HG03521 (cell line): ENCODE data around the gene CCL1.

ENCODE experiments used
- ATAC-seq: cut with Tn5 transposase; IDR thresholded peaks from one replicate; pipeline ENCODE4 v1.9.1; 2021; ENCODE audit warnings: mild to moderate bottlenecking, moderate library complexity; ENCODE audit not compliant: unreplicated experiment

Gene CCL1

DNA sequence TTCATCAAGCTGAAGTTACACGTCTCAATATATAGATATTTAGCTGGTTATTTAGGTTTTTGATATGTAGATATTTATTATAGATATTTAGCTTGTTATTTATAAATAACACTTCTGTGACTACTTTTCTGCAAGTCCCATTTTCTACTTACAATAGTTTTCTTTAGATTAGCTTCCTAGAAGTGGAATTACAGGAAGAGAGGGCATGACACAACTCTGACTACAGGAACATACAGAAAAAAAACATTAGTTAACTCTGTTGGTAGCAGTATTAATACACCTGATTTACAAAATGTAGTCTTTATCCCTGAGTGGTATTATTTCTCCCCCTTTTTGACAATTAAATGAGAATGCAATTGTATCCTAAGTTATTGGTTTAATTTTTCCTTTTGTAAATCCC is 21.2 kb upstream of the CCL1 start:
- ATAC-seq: no peak

DNA sequence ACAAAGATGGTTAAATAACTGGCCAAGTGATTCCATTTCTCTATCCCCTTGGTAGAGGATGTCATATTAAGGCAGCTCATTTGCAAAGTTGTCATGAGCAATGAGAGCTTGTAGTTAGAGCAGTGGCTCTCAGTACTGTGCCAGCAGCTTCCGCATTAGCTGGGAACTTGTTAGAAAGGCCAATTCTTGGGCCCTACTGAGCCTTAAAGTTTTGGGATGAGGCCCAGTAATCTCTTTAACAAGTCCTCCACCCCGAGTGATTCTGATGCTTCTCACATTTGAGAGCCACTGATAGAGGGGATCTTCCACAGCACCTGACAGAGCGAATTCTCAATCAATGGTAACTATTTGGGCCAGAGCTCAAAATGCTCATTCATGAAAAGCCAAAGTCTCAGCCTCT is 20.2 kb upstream of the CCL1 start:
- no peak for ATAC-seq

- no peak for ATAC-seq
Observed at GRCh38 chr17:34382621-34383124, 19.6 kb upstream of the CCL1 start.

DNA sequence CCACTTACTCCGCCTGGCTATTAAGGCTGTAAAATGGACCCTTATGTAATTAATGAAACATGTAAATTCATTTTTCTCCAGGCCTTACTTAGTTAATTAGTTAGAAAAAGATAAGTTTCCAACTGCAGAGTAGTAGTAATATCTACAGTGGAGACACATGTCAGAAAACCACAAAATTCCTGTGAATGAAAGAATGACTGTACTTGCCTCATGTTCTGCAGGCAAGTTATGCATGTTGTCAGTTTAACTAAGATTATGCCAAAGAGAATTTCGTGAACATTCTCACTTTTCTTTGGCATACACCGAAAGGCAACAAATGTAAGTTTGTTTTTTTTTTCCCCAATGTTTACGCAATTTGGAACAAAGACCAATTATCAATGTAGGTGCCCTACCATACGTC is 16.8 kb upstream of the CCL1 start:
- ATAC-seq: no peak

DNA sequence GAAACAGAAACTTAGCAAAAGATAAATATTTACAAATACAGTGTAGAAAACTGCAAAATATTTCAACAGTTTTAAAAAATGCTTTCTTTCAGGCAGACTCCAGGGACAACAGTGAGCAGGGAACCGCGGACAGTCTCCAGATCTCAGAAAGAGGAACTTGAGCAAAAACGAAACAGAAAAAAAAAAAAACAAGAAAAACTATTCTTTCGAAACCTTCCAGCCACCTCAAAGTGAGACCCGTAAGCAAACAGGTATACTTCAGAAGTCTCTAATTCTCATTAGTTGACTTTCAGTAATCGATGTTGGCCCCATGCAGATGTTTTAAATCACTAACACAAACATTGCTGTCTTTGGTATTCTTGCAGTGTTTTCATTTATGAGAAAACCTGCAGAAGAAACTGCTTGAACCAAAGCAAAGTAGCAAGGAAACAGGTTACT is 15.7 kb upstream of the CCL1 start:
- ATAC-seq: peak; percentile 69

DNA sequence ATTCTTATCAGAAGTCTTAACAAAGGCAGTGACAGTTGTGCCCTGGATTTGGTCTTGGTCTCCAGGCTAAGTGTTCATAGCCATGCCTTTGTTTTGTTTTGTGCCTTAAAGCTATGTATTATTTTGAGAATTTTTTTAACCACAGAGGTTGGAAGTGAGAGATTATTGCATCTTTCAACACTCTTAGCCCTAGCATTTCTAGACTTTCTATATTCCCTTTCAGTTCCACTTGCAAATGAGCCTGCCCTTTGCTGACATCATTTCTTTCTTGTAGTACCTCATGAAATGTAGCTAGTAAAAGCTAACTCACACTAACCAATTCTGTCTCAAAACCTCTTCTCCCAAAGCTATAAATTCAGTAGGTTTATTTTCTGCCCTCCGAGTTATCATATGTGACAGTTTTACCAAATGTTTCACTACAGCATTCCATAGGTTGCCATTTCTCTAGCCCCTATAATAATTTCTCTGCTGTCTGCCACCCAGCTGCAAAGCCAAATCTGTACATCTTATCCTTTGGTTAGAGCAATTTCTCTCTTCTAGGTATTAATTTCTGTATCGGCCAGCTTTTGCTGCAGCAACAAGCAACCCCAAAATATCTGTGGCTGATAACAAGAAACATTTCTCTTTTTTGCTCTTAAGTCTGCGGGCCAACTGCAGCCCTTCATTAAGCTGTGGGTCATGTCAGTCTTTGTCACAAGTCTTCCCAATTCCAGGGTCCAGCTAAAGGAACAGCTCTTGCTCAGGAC is 14.2 kb upstream of the CCL1 start:
- ATAC-seq: no peak

DNA sequence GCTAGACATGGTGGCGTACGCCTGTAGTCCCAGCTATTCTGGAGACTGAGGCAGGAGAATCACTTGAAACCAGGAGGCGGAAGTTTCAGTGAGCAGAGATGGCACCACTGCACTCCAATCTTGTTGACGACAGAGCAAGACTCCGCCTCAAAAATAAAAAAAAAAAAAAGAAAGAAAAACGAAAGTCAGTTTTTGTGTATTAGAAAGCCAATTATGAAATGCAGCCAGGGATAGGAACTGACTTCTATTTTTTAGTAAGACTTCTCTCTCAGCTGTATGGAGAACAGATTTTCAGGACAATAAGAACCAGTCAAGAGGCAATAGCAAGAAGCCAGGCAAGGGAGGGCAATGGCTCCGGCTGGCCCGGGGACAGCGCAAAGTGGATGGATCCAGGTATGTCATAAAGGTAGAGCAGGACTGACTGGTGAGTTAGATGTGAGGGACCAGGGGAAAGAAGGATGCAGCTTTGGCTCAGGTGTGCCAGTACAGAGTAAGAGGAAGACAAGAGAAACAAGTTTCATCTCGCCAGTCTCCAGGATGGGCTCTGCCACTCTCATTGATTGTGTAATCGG is 12.5 kb upstream of the CCL1 start:
- no peak for ATAC-seq

DNA sequence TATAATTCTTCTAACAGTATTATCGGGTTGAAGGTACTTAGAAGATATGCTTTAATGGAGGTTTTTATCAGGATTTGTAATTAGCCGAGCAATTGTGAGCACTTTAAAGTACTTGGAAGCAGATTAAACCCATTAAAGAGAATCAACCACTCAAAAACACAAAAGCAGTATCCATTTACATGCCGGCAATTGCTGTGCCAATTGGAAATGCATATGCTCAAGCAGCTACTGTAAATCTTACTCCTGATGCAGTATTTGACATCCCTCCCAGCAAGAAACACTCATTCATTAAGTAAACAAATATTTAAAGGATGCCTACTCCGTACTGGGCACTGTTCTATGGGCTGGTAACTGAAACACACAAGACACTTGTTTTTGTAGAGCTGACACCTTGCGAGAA is 11.4 kb upstream of the CCL1 start:
- no peak for ATAC-seq

GRCh38 chr17:34371405-34372100 is 8.5 kb upstream of the CCL1 start:
- no peak for ATAC-seq

DNA sequence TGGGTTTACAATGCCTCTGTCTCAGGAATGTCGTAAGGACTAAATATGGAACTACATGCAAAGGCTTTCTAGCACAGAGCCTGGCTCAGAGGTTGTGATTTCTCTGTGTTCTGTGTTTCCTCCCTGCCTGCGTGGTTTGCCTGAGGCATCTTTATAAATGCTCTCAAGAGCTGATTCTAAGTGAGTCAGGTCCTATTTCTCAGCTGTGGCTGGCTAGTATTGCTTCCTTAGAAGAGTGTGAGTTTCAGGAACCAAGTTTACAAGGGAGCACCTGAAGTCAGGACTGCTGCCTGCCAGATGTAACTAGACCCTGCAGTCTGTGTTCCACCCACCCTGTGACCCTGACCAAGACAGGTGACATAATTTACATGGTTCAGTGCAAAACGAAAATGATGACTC is 8.0 kb upstream of the CCL1 start:
- ATAC-seq: no peak

- no peak for ATAC-seq
Observed at GRCh38 chr17:34370376-34370996, 7.5 kb upstream of the CCL1 start.

DNA sequence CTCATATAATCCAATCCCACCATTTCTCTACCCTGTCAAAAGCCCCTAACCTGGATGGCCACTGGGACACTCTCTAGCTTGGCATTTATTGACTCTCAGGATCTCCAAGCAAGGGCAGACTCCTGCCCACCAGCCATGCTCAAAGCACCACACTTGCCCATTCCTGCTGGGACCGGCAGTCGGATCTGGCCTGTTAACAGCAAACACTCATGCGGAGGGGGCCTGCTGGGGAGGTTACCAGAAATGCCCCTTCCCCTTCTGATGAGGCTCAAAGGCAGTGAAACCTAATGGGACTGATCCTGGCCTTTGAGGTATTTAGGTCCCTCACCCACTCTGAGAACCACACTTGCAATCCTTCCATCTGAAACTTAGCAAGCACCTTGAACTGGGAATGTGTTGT is 6.5 kb upstream of the CCL1 start:
- ATAC-seq: no peak

- no peak for ATAC-seq
Observed at GRCh38 chr17:34368946-34369500, 6.0 kb upstream of the CCL1 start.

GRCh38 chr17:34368196-34368945 is 5.3 kb upstream of the CCL1 start:
- no peak for ATAC-seq

DNA sequence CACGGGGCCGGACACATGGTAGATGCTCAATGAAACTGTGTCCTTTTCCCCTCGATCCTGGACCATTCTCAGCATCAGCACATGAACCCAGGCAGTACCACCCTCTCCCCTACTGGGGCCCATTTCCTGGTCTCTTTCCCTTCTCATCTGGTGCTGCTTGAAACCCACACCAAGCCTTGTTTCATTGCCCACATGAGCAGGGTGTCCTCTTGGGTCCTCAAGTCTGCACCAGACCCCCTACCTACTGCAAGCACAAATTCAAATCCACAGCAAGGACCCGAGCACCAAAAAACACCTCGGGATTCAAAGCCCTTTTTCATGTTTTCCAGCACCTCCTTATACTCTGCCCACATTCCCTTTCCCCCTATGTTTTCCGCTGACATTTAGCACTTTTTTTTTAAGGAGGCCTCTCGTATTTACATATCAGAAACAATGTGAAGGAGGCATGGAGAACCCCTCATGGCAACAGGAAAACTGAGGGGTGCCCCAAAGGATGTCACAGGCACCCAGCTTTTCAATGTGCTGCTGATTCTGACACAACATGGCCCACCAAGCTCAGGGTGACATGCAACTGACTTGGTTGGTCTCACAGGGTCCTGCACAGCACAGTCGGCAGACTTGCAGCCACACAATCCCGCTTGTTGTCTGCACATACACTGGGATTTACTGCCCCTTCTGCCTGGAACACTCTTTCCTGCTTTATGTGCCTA is 4.6 kb upstream of the CCL1 start:
- no peak for ATAC-seq

DNA sequence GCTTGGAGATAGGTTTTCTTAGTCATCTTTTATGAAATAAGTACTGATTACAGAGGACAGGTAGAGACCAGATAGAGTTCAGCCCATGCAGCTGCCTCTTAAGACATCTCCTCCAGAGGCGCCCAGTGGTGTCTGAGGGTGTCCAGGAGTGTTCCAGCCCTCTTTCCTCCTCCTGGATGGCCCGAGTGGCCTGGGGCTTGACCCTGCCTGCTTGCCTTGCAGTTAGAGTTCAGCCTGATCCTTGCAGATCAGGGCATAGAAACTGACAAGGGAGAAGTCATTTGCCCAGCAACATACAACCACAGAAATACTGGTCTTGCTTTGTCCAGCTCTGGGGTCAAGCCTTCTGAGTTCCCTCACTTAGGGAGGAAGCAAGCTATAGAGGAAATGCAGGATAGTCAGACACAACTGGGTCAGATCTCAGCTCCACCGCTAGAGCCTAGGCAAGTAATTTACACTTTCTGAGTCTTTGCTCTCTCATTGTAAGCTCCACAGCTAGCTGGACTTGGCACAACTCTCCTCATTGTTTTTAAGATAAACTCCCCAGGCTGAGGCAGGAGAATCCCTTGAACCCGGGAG is 3.6 kb upstream of the CCL1 start:
- ATAC-seq: no peak

DNA sequence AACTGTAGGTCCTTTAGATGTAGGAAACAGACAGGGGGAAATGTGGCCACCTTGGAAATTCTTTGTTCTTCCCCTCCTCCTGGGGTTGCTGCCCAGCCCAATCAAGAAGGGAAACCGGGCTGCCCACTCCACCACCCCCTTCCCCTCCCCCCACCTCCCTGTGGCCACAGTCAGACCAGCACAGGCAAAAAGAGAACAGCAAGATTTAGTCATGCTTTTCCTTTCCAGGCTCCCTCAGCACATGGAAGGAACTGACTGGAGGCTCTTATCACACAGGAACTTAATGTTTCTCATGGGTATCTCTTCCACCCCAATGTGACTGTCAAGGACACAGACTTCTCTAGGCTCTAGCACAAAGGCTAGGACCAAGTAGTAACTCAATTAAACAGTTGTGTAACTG is 3.0 kb upstream of the CCL1 start:
- no peak for ATAC-seq

GRCh38 chr17:34365340-34365739 is 2.3 kb upstream of the CCL1 start:
- ATAC-seq: no peak

DNA sequence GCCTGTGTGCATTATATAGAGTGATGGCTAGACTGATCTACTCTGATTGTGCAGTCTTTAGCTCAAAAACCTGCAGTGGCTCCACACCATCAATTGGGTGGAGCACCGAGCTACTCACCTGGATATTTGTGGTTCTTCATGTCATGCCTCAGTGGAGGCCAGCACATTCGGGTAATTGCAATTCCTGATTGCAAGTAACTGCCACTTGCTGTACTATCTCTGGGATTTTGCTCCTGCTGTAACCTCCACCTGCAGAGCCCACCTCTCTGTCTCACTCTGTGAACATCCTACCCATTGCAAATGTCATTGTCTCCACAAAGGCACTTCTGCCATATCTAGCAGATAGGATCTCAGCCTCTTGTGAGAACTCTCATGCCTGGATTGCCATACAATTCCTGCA is 1.7 kb upstream of the CCL1 start:
- ATAC-seq: no peak
